A549 (cell line): ENCODE measurements around the gene ANO3. TPM values are rescaled to one million over a fixed set of nuclear protein-coding genes. Genes with fewer than 3 reads are reported as not detected.

ENCODE experiments used
- ATAC-seq, 2 experiments: fragments of 200-7000 bp in 1 of 2; fragments of >200 bp in 1 of 2; cut with Nextera tagmentation in 1 of 2; cut with Tn5 transposase in 1 of 2; 3 replicates each; pipeline versions ENCODE4 v1.8.0 to v1.9.1; 2018 to 2020; ENCODE audit warnings: mild to moderate bottlenecking in 1 of 2, moderate library complexity in 1 of 2
- CTCF ChIA-PET: fragments of 300-600 bp; sonication (Branson Sonifier 250); formaldehyde crosslinking; extraction: SDS; loops from one replicate; lab custom pipeline; 2021; ENCODE audit warnings: antibody characterized with exemption, inconsistent platforms; lab: Yijun Ruan, JAX
- POLR2A ChIA-PET: fragments of 350-600 bp; formaldehyde crosslinking; extraction: SDS; loops from one replicate; lab custom pipeline; 2021; ENCODE audit warnings: antibody characterized with exemption, inconsistent platforms; lab: Yijun Ruan, JAX
- DNase-seq, 2 experiments: peaks; one replicate each; pipeline versions ENCODE4 v3.0.0 to v3.0.0-alpha.2; 2011 to 2016; ENCODE audit warnings: low read depth in 1 of 2, low spot score in 1 of 2
- FAIRE-seq: peaks from 2 replicates; lab custom pipeline; 2011; peaks lifted over from hg19 to GRCh38; lab: Jason Lieb, UNC
- H3K27ac ChIP-seq, 2 experiments: fragments of >200 bp; sonication (Bioruptor Twin); formaldehyde crosslinking; 3 replicates each; pipeline ENCODE4 v1.5.1; 2016 to 2017
- H3K4me1 ChIP-seq: fragments of >200 bp; sonication (Bioruptor Twin); formaldehyde crosslinking; 3 replicates; pipeline ENCODE4 v1.6.1; 2016
- H3K4me2 ChIP-seq: fragments of >200 bp; sonication (Bioruptor Twin); formaldehyde crosslinking; 3 replicates; pipeline ENCODE4 v1.6.1; 2016
- H3K4me3 ChIP-seq: fragments of >200 bp; sonication (Bioruptor Twin); formaldehyde crosslinking; 3 replicates; pipeline ENCODE4 v1.5.1; 2016
- H3K9me3 ChIP-seq: fragments of >200 bp; sonication (Bioruptor Twin); formaldehyde crosslinking; 3 replicates; pipeline ENCODE4 v1.6.1; 2016
- BCL3 ChIP-seq: fragments of >200 bp; sonication (Bioruptor Twin); formaldehyde crosslinking; IDR thresholded peaks from 3 replicates; pipeline ENCODE4 v1.6.1; 2016
- BHLHE40 ChIP-seq: IDR thresholded peaks from 2 replicates; pipeline ENCODE4 v1.6.1; 2012; ENCODE audit warnings: low read depth, low read length, inconsistent platforms
- CBX2 ChIP-seq: fragments of 200-600 bp; sonication (generic); IDR thresholded peaks from 2 replicates; pipeline ENCODE4 v1.6.1; 2016; ENCODE audit warnings: low read depth, mild to moderate bottlenecking, borderline replicate concordance
- CBX8 ChIP-seq: fragments of 200-600 bp; sonication (generic); IDR thresholded peaks from 2 replicates; pipeline ENCODE4 v1.6.1; 2016
- CHD2 ChIP-seq: fragments of 150-350 bp; IDR thresholded peaks from 2 replicates; pipeline ENCODE4 v1.6.1; 2014; ENCODE audit warnings: low read length; ENCODE audit not compliant: partially characterized antibody
- E2F6 ChIP-seq: IDR thresholded peaks from 2 replicates; pipeline ENCODE4 v1.6.1; 2012; ENCODE audit warnings: low read depth, borderline replicate concordance
- EHMT2 ChIP-seq: fragments of 200-600 bp; sonication (generic); IDR thresholded peaks from 2 replicates; pipeline ENCODE4 v1.6.1; 2016; ENCODE audit warnings: antibody characterized with exemption, low read depth, mild to moderate bottlenecking, moderate library complexity
- EP300 ChIP-seq, 2 experiments: fragments of >200 bp; sonication (Bioruptor Twin); formaldehyde crosslinking; IDR thresholded peaks; 2 replicates in 1 of 2; 3 replicates in 1 of 2; pipeline ENCODE4 v1.6.1; 2016 to 2017
- FOXS1 ChIP-seq: fragments of 250-450 bp; sonication (Bioruptor Pico); IDR thresholded peaks from 2 replicates; pipeline ENCODE4 v1.5.0; 2020; ENCODE audit warnings: mild to moderate bottlenecking, moderate library complexity
- HEYL ChIP-seq: fragments of 250-450 bp; sonication (Bioruptor Pico); IDR thresholded peaks from 2 replicates; pipeline ENCODE4 v1.8.0; 2021; ENCODE audit warnings: mild to moderate bottlenecking, moderate library complexity
- JUN ChIP-seq, 2 experiments: fragments of >200 bp; sonication (Bioruptor Twin); formaldehyde crosslinking; IDR thresholded peaks; 2 replicates in 1 of 2; 3 replicates in 1 of 2; pipeline ENCODE4 v1.6.1; 2016 to 2017
- JUNB ChIP-seq: fragments of >200 bp; sonication (Bioruptor Twin); formaldehyde crosslinking; IDR thresholded peaks from 2 replicates; pipeline ENCODE4 v1.6.1; 2016
- MYC ChIP-seq: IDR thresholded peaks from 2 replicates; pipeline ENCODE4 v1.6.1; 2012; ENCODE audit warnings: mild to moderate bottlenecking, inconsistent platforms, low read length, improper control_type of control experiment, borderline replicate concordance
- POLR2A ChIP-seq: IDR thresholded peaks from 2 replicates; pipeline ENCODE4 v1.6.1; 2012; ENCODE audit warnings: mild to moderate bottlenecking, low read length
- RCOR1 ChIP-seq: fragments of 150-350 bp; IDR thresholded peaks from 2 replicates; pipeline ENCODE4 v1.6.1; 2014; ENCODE audit warnings: antibody characterized with exemption, low read length, low read depth
- REST ChIP-seq: fragments of 200-600 bp; sonication (generic); IDR thresholded peaks from 2 replicates; pipeline ENCODE4 v1.6.1; 2016; ENCODE audit warnings: antibody characterized with exemption, mild to moderate bottlenecking, moderate library complexity
- SMC3 ChIP-seq: fragments of >200 bp; sonication (Bioruptor Twin); formaldehyde crosslinking; IDR thresholded peaks from 3 replicates; pipeline ENCODE4 v1.6.1; 2018; ENCODE audit warnings: inconsistent platforms
- TP53 ChIP-seq: fragments of 250-450 bp; sonication (Bioruptor Pico); IDR thresholded peaks from 2 replicates; pipeline ENCODE4 v1.5.0; 2021; ENCODE audit warnings: mild to moderate bottlenecking, moderate library complexity
- USF2 ChIP-seq: fragments of 450-650 bp; IDR thresholded peaks from 2 replicates; pipeline ENCODE4 v1.6.1; 2014; ENCODE audit warnings: antibody characterized with exemption
- ZFP36 ChIP-seq: fragments of 450-650 bp; IDR thresholded peaks from 2 replicates; pipeline ENCODE4 v1.6.1; 2014; ENCODE audit warnings: borderline replicate concordance; ENCODE audit not compliant: partially characterized antibody
- ZNF302 ChIP-seq: fragments of 250-450 bp; sonication (Bioruptor Pico); IDR thresholded peaks from 2 replicates; pipeline ENCODE4 v1.9.0; 2021; ENCODE audit warnings: inconsistent platforms, mild to moderate bottlenecking, moderate library complexity
- WGBS: methylation state at CpG from one replicate; pipeline ENCODE4 v1.1.6; 2017; ENCODE audit errors: missing lambda C conversion rate; 5-methylcytosine and 5-hydroxymethylcytosine counted together
- polyA plus RNA-seq, 4 experiments: library from polyadenylated mRNA; depleted of rRNA in 3 of 4; stranded (reverse); fragments of >200 nt; fragmentation: RNase III in 1 of 4; extraction: RNeasy Plus Mini Kit Qiagen cat#74134 plus additional on column Dnase treatment in 1 of 4; gene quantifications; 2 replicates in 3 of 4; 3 replicates in 1 of 4; pipeline ENCODE4 v1.2.3, GENCODE V29; 2011 to 2017

ANO3 gene
- polyA plus RNA-seq, 2 of the 4 experiments (the other 2 are of a cell fraction) = not detected

GRCh38 chr11:26558190-26558589 lies 226.3 kb downstream of the ANO3 start:
- H3K27ac ChIP-seq = no peak overlapping the region
- no peak overlapping the region for H3K4me3 ChIP-seq
- WGBS = 4% methylated on average over 4 of the region's 4 CpGs
- no peak for FAIRE-seq
- no peak for ATAC-seq
- H3K4me2 ChIP-seq = no peak overlapping the region
- TF ChIP-seq EP300 (IDR thresholded peaks at IDR 0.05) = no peak
- no peak for TF ChIP-seq HEYL (CRISPR knock-in tag)
- no peak for TF ChIP-seq REST
- no peak for TF ChIP-seq MYC
- no peak for TF ChIP-seq CBX8
- TF ChIP-seq CBX2 = no peak
- no peak for TF ChIP-seq EHMT2
- no peaks in the 10 kb centered on the region for H3K9me3 ChIP-seq
- H3K4me1 ChIP-seq = no peaks in the 10 kb centered on the region
- DNase-seq = no peak
- ChIA-PET POLR2A (no interaction called here), CTCF (interaction anchor here (0.9 to 1.3 kb wide), 2 partner anchors 8 to 18 kb away, joined by 3 read pairs; no protein-coding TSS in a partner anchor)

GRCh38 chr11:26569646-26570045 lies 237.7 kb downstream of the ANO3 start:
- Histone ChIP-seq H3K4me2 (0 out of 3 replicates have a peak overlapping the region, but pooled peaks have one; percentile 27), H3K4me1 (no peaks in the 10 kb centered on the region), H3K27ac (no peak overlapping the region), H3K9me3 (no peaks in the 10 kb centered on the region), H3K4me3 (no peak overlapping the region)
- DNase-seq = no peak
- CTCF ChIA-PET = no interaction called here
- TF ChIP-seq E2F6 = no peak
- no peak for TF ChIP-seq BHLHE40
- no peak for TF ChIP-seq ZNF302 (CRISPR knock-in tag)
- TF ChIP-seq RCOR1 = no peak
- no peak for TF ChIP-seq EP300 (IDR thresholded peaks at IDR 0.05)
- no peak for TF ChIP-seq CHD2
- TF ChIP-seq JUNB = no peak
- no peak for TF ChIP-seq USF2
- TF ChIP-seq SMC3 = no peak
- TF ChIP-seq CBX2 = no peak
- TF ChIP-seq FOXS1 = no peak
- TF ChIP-seq JUN (IDR thresholded peaks at IDR 0.05) = no peak
- no peak for TF ChIP-seq POLR2A
- no peak for TF ChIP-seq ZFP36
- TF ChIP-seq BCL3 = no peak
- no peak for TF ChIP-seq TP53 (CRISPR knock-in tag)
- no peak for ATAC-seq
- WGBS = 0% methylated on average over 2 of the region's 2 CpGs
- FAIRE-seq = no peak
- POLR2A ChIA-PET = no interaction called here
